ENCODE data around the gene NTM. TPM values are rescaled to one million over a fixed set of nuclear protein-coding genes. Genes with fewer than 3 reads are reported as not detected.

The NTM gene
- total RNA-seq, 1 donor from 2014 or later, result 4.3 TPM

DNA sequence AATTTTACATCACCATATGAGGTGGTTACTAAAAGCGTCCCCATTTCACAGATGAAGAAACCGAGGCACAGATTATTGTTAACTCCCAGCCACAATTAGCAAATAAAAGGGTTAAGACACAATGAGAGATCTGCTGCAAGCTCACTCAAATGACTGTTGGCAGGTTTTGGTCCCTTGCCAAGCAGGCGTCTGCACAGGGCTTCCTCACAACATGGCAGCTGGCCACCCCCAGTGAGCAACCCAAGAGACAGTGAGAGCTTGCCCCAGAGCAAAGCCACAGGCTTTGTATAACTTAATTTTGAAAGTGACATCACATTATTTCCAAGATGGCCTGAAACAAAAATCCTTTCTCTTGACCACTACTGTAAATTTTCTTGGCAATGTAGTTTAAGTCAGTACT is 217.6 kb downstream of the NTM start:
- no peak overlapping the region for H3K27ac Mint-ChIP-seq
- peaks cover 6% of the 10 kb centered on the region for H3K4me1 Mint-ChIP-seq (ENCODE audit: low read depth)
- DNase-seq (ENCODE audit: low spot score, unreplicated experiment), result no peak
- no peaks in the 10 kb centered on the region for H3K9me3 Mint-ChIP-seq (ENCODE audit: low read depth)
- peaks cover 39% of the 10 kb centered on the region for H3K27me3 Mint-ChIP-seq
- TF ChIP-seq, protein P1, sequence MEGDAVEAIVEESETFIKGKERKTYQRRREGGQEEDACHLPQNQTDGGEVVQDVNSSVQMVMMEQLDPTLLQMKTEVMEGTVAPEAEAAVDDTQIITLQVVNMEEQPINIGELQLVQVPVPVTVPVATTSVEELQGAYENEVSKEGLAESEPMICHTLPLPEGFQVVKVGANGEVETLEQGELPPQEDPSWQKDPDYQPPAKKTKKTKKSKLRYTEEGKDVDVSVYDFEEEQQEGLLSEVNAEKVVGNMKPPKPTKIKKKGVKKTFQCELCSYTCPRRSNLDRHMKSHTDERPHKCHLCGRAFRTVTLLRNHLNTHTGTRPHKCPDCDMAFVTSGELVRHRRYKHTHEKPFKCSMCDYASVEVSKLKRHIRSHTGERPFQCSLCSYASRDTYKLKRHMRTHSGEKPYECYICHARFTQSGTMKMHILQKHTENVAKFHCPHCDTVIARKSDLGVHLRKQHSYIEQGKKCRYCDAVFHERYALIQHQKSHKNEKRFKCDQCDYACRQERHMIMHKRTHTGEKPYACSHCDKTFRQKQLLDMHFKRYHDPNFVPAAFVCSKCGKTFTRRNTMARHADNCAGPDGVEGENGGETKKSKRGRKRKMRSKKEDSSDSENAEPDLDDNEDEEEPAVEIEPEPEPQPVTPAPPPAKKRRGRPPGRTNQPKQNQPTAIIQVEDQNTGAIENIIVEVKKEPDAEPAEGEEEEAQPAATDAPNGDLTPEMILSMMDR (IDR thresholded peaks at IDR 0.05; ENCODE audit: unreplicated experiment), result no peak
- no peak overlapping the region for H3K4me3 Mint-ChIP-seq (ENCODE audit: low read depth)
- H3K36me3 Mint-ChIP-seq (ENCODE audit: insufficient read depth), result no peaks in the 10 kb centered on the region

DNA sequence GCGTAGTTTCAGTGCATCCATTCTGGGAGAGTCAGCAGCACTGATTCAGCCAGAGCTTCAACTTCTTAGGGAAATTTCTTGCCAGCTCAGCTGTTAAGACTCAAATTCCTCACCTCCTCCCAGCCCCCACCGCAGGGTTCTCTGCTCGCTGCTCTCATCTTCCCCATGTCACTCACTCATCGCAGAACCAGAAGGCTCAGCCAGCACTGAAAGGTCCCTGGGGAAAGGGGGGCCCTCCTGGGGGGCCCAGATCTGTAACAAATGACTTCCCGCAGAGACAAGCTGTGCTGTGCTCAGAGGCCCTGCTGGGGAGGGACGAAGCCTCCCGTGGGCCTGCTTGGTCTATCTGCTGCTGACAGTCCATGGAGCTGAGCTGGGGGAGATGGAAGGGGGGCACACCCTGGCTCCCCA is 220.6 kb downstream of the NTM start:
- no peak overlapping the region for H3K27ac Mint-ChIP-seq
- H3K36me3 Mint-ChIP-seq (ENCODE audit: insufficient read depth), result no peaks in the 10 kb centered on the region
- TF ChIP-seq, protein P1 (IDR thresholded peaks at IDR 0.05; ENCODE audit: unreplicated experiment), result no peak
- no peak for DNase-seq (ENCODE audit: low spot score, unreplicated experiment)
- H3K9me3 Mint-ChIP-seq (ENCODE audit: low read depth), result no peaks in the 10 kb centered on the region
- peaks cover 6% of the 10 kb centered on the region for H3K4me1 Mint-ChIP-seq (ENCODE audit: low read depth)
- peaks cover 32% of the 10 kb centered on the region for H3K27me3 Mint-ChIP-seq
- H3K4me3 Mint-ChIP-seq (ENCODE audit: low read depth), result no peak overlapping the region

DNA sequence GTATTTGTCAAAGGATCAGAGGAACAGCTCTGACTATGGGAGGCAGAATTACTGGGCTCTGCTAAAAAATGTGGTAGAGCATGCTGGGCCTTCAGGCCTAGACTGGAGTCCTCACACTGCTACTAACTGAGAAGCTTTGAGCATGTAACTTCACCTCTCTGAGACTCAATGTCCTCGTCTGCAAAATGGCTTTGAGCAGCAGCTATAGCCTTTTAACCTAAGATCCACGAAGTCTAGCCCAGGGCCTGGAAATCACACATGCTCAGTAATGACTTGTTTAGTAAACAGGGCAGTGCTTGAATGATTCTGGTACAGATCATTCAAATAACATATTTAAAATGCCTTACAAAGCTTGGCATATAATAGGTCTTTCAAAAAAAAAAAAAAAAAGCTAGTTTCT is 221.7 kb downstream of the NTM start:
- peaks cover 32% of the 10 kb centered on the region for H3K27me3 Mint-ChIP-seq
- TF ChIP-seq, protein P1 (IDR thresholded peaks at IDR 0.05; ENCODE audit: unreplicated experiment), result no peak
- no peaks in the 10 kb centered on the region for H3K36me3 Mint-ChIP-seq (ENCODE audit: insufficient read depth)
- H3K27ac Mint-ChIP-seq, result no peak overlapping the region
- no peaks in the 10 kb centered on the region for H3K9me3 Mint-ChIP-seq (ENCODE audit: low read depth)
- H3K4me1 Mint-ChIP-seq (ENCODE audit: low read depth), result peaks cover 6% of the 10 kb centered on the region
- H3K4me3 Mint-ChIP-seq (ENCODE audit: low read depth), result no peak overlapping the region
- no peak for DNase-seq (ENCODE audit: low spot score, unreplicated experiment)

DNA sequence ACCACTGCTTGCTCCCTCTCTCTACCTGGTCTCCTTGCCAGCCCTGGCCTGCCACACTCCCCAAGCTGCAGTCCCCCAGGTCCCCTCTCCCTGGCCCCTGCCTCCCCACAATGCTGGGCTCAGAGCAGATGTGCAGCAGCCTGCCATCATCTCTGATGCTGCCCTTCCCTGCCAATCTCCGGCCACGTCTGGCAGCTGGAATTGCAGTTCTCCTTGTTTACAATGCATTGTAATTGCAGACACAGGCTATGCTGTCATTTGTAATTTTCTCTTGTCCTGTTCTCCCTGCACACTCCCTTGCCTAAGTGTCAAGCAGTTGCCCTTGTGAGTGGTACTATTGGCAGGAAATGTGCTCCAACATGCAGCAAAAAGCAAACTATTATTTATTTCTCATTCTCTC is 222.3 kb downstream of the NTM start:
- Mint-ChIP-seq H3K27ac (no peak overlapping the region), H3K9me3 (ENCODE audit: low read depth) (no peaks in the 10 kb centered on the region), H3K36me3 (ENCODE audit: insufficient read depth) (no peaks in the 10 kb centered on the region), H3K4me3 (ENCODE audit: low read depth) (no peak overlapping the region), H3K27me3 (peaks cover 32% of the 10 kb centered on the region), H3K4me1 (ENCODE audit: low read depth) (peaks cover 6% of the 10 kb centered on the region)
- DNase-seq (ENCODE audit: low spot score, unreplicated experiment), result no peak
- TF ChIP-seq, protein P1 (IDR thresholded peaks at IDR 0.05; ENCODE audit: unreplicated experiment), result no peak

DNA sequence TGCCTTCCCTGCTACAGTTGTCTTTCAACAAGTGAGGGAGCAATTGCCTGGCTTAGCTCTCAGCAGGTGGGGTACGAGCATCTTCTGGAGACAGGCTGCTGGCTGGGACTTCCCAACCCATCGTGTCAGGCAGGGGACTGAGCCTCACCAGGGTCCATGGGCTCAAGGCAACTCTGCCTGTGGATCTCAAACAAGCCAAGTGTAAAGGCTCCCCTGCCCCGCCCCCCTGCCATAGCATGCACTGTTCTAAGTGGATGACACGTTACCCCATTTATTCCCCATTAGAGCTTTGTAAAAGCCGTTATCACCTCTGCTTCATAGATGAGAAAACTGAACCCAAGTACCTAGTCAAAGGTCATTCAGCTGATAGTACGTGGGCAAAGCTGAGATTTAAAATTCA is 222.9 kb downstream of the NTM start:
- Mint-ChIP-seq H3K4me3 (ENCODE audit: low read depth) (no peak overlapping the region), H3K4me1 (ENCODE audit: low read depth) (peaks cover 6% of the 10 kb centered on the region), H3K36me3 (ENCODE audit: insufficient read depth) (no peaks in the 10 kb centered on the region), H3K27me3 (peaks cover 32% of the 10 kb centered on the region), H3K27ac (no peak overlapping the region), H3K9me3 (ENCODE audit: low read depth) (no peaks in the 10 kb centered on the region)
- TF ChIP-seq, protein P1 (IDR thresholded peaks at IDR 0.05; ENCODE audit: unreplicated experiment), result no peak
- no peak for DNase-seq (ENCODE audit: low spot score, unreplicated experiment)
